Effector memory CD4-positive, alpha-beta T cell (primary cell): ENCODE data around the gene MOSPD2.

Experiments
- DNase-seq, 3 donors: peaks; one replicate each; pipeline ENCODE4 v3.0.0-alpha.2; 2020
- H3K27ac ChIP-seq: 2 replicates; pipeline ENCODE4 v1.7.0; 2013; ENCODE audit warnings: mild to moderate bottlenecking, low read length, moderate library complexity; ENCODE audit not compliant: insufficient read depth, poor library complexity, severe bottlenecking
- H3K27me3 ChIP-seq: replicated peaks from 2 replicates; pipeline ENCODE4 v1.7.0; 2013; ENCODE audit warnings: mild to moderate bottlenecking, low read length; ENCODE audit not compliant: insufficient read depth, control insufficient read depth, poor library complexity, severe bottlenecking
- H3K36me3 ChIP-seq: 2 replicates; pipeline ENCODE4 v1.7.0; 2013; ENCODE audit warnings: mild to moderate bottlenecking, low read length, moderate library complexity; ENCODE audit not compliant: control insufficient read depth, insufficient read depth
- H3K4me1 ChIP-seq: 2 replicates; pipeline ENCODE4 v1.7.0; 2013; ENCODE audit warnings: low read length, mild to moderate bottlenecking; ENCODE audit not compliant: control insufficient read depth, insufficient read depth, poor library complexity, severe bottlenecking
- H3K4me3 ChIP-seq: 2 replicates; pipeline ENCODE4 v1.7.0; 2013; ENCODE audit warnings: low read length, low read depth, mild to moderate bottlenecking; ENCODE audit not compliant: insufficient read depth, poor library complexity, severe bottlenecking
- H3K9me3 ChIP-seq: 2 replicates; pipeline ENCODE4 v1.7.0; 2013; ENCODE audit warnings: mild to moderate bottlenecking, low read length, moderate library complexity; ENCODE audit not compliant: control insufficient read depth

The MOSPD2 gene

GRCh38 chrX:14927401-14927800, 54.2 kb downstream of the MOSPD2 start:
- no peaks in the 10 kb centered on the region for H3K36me3 ChIP-seq
- H3K27me3 ChIP-seq: no peaks in the 10 kb centered on the region
- DNase-seq: no peak
- H3K27ac ChIP-seq: no peak overlapping the region
- no peak overlapping the region for H3K4me3 ChIP-seq
- H3K4me1 ChIP-seq: no peaks in the 10 kb centered on the region
- no peaks in the 10 kb centered on the region for H3K9me3 ChIP-seq

DNA sequence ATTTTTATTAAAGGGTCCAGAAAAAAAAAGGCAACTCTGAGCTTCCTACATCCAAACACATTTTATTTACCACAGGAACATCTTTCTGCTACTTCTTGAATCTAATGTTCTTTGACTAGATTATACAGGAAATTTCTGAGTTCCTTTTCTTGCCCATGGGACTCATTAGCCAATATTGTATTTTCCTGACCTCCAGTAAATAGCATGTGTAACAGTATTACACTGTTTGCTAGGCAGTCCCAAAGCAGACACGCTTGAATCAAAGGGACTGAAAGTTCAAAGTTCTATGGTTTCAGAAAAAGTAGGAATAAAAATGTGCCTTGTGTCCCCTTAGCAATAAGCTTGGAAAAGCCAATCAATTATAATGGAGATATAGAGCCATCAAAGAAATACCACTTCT, 57.4 kb downstream of the MOSPD2 start:
- H3K9me3 ChIP-seq: no peaks in the 10 kb centered on the region
- no peaks in the 10 kb centered on the region for H3K4me1 ChIP-seq
- H3K4me3 ChIP-seq: no peak overlapping the region
- no peaks in the 10 kb centered on the region for H3K27me3 ChIP-seq
- no peaks in the 10 kb centered on the region for H3K36me3 ChIP-seq
- H3K27ac ChIP-seq: no peak overlapping the region
- DNase-seq: no peak

DNA sequence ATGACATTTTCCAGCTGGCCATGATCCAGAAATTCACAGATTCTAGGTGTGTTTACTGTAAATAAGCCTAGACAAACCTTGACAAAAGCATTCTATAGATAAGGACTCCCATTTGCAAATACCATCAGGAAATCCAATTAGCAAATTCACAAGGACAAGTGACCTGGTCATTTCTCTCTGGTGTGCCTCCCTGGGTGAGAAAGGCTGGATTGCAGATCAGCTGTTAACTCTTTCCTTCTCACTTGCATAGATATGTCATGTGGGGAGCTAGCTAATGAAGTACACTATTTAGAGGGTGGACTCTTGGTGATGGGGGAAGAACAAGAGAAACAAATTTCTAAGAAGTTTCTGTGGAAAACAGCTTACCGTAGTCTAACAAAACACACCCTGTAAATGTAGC, 58.9 kb downstream of the MOSPD2 start:
- no peak for DNase-seq
- Histone ChIP-seq H3K4me1 (no peaks in the 10 kb centered on the region), H3K4me3 (no peak overlapping the region), H3K36me3 (no peaks in the 10 kb centered on the region), H3K27ac (no peak overlapping the region), H3K9me3 (no peaks in the 10 kb centered on the region), H3K27me3 (no peaks in the 10 kb centered on the region)

DNA sequence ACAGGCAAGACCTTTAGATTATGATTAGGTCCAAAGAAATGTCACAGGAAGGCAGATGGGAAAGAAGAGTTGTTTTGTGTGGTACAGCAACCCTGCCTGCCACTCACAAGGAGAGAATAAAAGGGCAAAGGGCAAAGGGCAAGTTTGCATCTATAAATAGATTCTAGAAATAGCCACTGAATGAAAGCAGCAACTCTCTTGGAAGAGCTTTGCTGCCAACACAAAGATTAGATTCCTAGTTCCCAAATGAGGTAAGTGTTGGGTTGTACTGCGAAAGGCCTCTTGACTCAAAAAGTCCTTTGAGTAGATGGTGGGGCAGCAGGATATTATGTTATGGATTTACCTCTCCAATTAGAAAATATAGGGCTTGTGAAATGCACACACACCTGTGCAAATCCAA, 61.2 kb downstream of the MOSPD2 start:
- DNase-seq: no peak
- no peak overlapping the region for H3K4me3 ChIP-seq
- no peaks in the 10 kb centered on the region for H3K27me3 ChIP-seq
- no peak overlapping the region for H3K27ac ChIP-seq
- H3K4me1 ChIP-seq: no peaks in the 10 kb centered on the region
- H3K9me3 ChIP-seq: no peaks in the 10 kb centered on the region
- no peaks in the 10 kb centered on the region for H3K36me3 ChIP-seq

GRCh38 chrX:14936561-14936960, 63.3 kb downstream of the MOSPD2 start:
- no peak overlapping the region for H3K27ac ChIP-seq
- DNase-seq: no peak
- H3K9me3 ChIP-seq: no peaks in the 10 kb centered on the region
- no peaks in the 10 kb centered on the region for H3K36me3 ChIP-seq
- no peaks in the 10 kb centered on the region for H3K27me3 ChIP-seq
- H3K4me1 ChIP-seq: no peaks in the 10 kb centered on the region
- H3K4me3 ChIP-seq: no peak overlapping the region

- Histone ChIP-seq H3K36me3 (no peaks in the 10 kb centered on the region), H3K4me3 (no peak overlapping the region), H3K4me1 (no peaks in the 10 kb centered on the region), H3K27me3 (no peaks in the 10 kb centered on the region), H3K9me3 (no peaks in the 10 kb centered on the region), H3K27ac (no peak overlapping the region)
- no peak for DNase-seq
These were observed 66.4 kb downstream of the MOSPD2 start for GRCh38 chrX:14939644-14940043.

DNA sequence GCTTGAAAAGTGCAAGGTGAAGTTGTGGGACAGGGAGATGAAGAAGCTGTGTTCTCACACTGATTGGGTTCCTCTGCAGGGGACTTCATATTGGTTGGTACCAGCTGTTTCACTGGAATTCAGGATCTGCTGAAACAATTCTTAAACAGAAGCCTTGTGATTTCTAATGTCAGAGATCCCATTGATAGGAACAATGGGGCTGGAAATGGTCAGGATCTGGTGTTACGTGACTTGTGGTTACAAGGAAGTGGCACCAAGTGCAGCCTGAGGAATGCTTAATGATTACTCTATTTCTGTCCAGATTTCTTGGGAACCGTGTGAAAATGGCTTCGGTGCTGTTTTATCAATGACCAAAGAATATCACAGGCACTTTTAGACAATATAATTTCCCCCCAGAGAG, 68.1 kb downstream of the MOSPD2 start:
- no peak for DNase-seq
- no peak overlapping the region for H3K4me3 ChIP-seq
- H3K36me3 ChIP-seq: no peaks in the 10 kb centered on the region
- no peak overlapping the region for H3K27ac ChIP-seq
- no peaks in the 10 kb centered on the region for H3K27me3 ChIP-seq
- H3K4me1 ChIP-seq: no peaks in the 10 kb centered on the region
- H3K9me3 ChIP-seq: no peaks in the 10 kb centered on the region

GRCh38 chrX:14942341-14942740, 69.1 kb downstream of the MOSPD2 start:
- no peaks in the 10 kb centered on the region for H3K4me1 ChIP-seq
- no peaks in the 10 kb centered on the region for H3K27me3 ChIP-seq
- no peak overlapping the region for H3K27ac ChIP-seq
- no peak overlapping the region for H3K4me3 ChIP-seq
- H3K36me3 ChIP-seq: no peaks in the 10 kb centered on the region
- no peaks in the 10 kb centered on the region for H3K9me3 ChIP-seq
- no peak for DNase-seq

GRCh38 chrX:14943962-14944361, 70.7 kb downstream of the MOSPD2 start:
- Histone ChIP-seq H3K4me3 (no peak overlapping the region), H3K27ac (no peak overlapping the region), H3K36me3 (no peaks in the 10 kb centered on the region), H3K4me1 (no peaks in the 10 kb centered on the region), H3K27me3 (no peaks in the 10 kb centered on the region), H3K9me3 (no peaks in the 10 kb centered on the region)
- DNase-seq: no peak

DNA sequence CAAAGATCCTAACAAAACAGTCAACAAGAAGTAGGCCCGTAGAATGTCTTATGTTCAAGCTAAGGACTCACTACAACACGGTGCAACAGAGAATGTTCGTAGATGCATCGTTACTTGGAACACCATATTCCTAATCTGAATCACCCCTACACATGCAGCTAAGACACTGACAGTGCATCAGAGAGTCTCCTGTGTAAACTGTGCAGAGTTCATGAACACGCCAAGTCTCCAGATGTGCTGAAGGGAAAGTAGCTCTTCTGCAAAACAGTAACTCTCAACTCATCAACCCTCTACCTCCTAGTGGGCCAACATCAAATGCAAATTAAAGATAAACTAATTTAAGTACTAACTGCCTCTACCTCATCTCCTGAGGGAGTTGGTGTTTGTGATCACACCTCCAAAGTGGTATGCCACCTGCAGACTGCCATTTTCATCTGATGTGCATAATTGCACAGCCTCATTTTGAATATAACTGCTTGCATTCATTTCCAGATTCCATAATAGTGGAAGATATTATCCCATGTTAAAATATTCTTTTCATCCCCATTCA, 73.5 kb downstream of the MOSPD2 start:
- no peaks in the 10 kb centered on the region for H3K27me3 ChIP-seq
- no peak for DNase-seq
- H3K27ac ChIP-seq: no peak overlapping the region
- H3K4me3 ChIP-seq: no peak overlapping the region
- no peaks in the 10 kb centered on the region for H3K36me3 ChIP-seq
- H3K9me3 ChIP-seq: no peaks in the 10 kb centered on the region
- H3K4me1 ChIP-seq: no peaks in the 10 kb centered on the region

- Histone ChIP-seq H3K4me3 (no peak overlapping the region), H3K9me3 (no peaks in the 10 kb centered on the region), H3K27ac (no peak overlapping the region), H3K36me3 (no peaks in the 10 kb centered on the region), H3K4me1 (no peaks in the 10 kb centered on the region), H3K27me3 (no peaks in the 10 kb centered on the region)
- DNase-seq: no peak
These were observed 75.5 kb downstream of the MOSPD2 start for GRCh38 chrX:14948691-14949090.
